Spleen (tissue), 7 donors: Measurements from ENCODE around the gene PDZD11.

Experiments used
- CTCF ChIP-seq, 11 experiments: fragments of 200-600 bp in 7 of 11; fragments of 450-650 bp in 4 of 11; sonication (generic) in 4 of 11; IDR thresholded peaks in 8 of 11; conservative IDR thresholded peaks in 3 of 11; 1 replicate in 7 of 11; 2 replicates in 4 of 11; pipeline versions ENCODE4 v1.4.0 to v1.8.0; 2016 to 2021; ENCODE audit warnings: antibody characterized with exemption in 11 of 11, inconsistent platforms in 4 of 11, mild to moderate bottlenecking in 1 of 11
- POLR2A ChIP-seq, 3 donors: fragments of 450-650 bp; IDR thresholded peaks; one replicate each; pipeline ENCODE4 v1.5.1; 2017; ENCODE audit warnings: antibody characterized with exemption in 3 of 3, mild to moderate bottlenecking in 1 of 3
- POLR2AphosphoS5 ChIP-seq, 3 donors: sonication (generic); formaldehyde crosslinking; IDR thresholded peaks; one replicate each; pipeline ENCODE4 v1.5.1; 2017; ENCODE audit warnings: antibody characterized with exemption in 3 of 3
- donor health status: DM: no; HTN: no; CAD: no; lungs with moderate emphysema.
- donor health status: DM: no; HTN: no; CAD: no.
- donor health status: DM: no; HTN: no; CAD: no.

DNA sequence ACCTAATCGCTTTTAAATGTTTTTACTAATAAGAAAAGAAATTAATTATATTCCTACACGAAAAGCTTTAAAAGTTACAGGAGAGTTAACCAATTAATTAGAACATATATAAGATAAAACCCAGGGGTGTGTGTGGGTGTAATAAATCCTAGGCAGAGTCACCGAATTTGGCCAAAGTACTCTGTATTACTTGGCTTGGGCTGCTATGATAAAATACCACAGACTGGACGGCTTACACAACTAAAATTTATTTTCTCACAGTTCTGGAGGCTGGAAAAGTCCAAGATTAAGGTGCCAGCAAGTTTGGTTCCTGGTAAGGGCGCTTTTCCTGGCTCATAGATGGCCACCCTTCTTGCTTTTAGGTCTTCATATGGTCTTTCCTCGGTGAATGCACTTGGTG, 44.8 kb downstream of the PDZD11 start:
- TF ChIP-seq POLR2AphosphoS5 (IDR thresholded peaks at IDR 0.05) (no peak), CTCF (IDR thresholded peaks at IDR 0.05 in 8 of 11, conservative IDR thresholded peaks at IDR 0.05 in 3 of 11) (no peak), POLR2A (IDR thresholded peaks at IDR 0.05) (no peak)
